ENCODE data around the gene GEMIN8. TPM values are rescaled to one million over a fixed set of nuclear protein-coding genes. Genes with fewer than 3 reads are reported as not detected.

Gene GEMIN8
- total RNA-seq, 1 donor from 2014 or later, result 17.1 TPM

- intact Hi-C loops (cut with micrococcal nuclease), result loop anchor here (1.0 to 10.0 kb wide), 6 partner anchors 134 to 1212 kb away; no protein-coding TSS in a partner anchor
- peak; percentile 84 for DNase-seq
- peaks cover 17% of the 10 kb centered on the region for H3K4me1 Mint-ChIP-seq
- H3K36me3 Mint-ChIP-seq (ENCODE audit: low read depth), result no peaks in the 10 kb centered on the region
- H3K9me3 Mint-ChIP-seq, result no peaks in the 10 kb centered on the region
- peak overlapping the region; percentile 34 for H3K27ac Mint-ChIP-seq
- peaks cover 13% of the 10 kb centered on the region for H3K27me3 Mint-ChIP-seq
- H3K4me3 Mint-ChIP-seq, result no peak overlapping the region
Measured at GRCh38 chrX:14032406-14032805, 2.7 kb upstream of the GEMIN8 start.

GRCh38 chrX:14030174-14030530, 460 bp upstream of the GEMIN8 start:
- H3K4me1 Mint-ChIP-seq, result peaks cover 25% of the 10 kb centered on the region
- peaks cover 6% of the 10 kb centered on the region for H3K36me3 Mint-ChIP-seq (ENCODE audit: low read depth)
- peaks cover 9% of the 10 kb centered on the region for H3K27me3 Mint-ChIP-seq
- H3K27ac Mint-ChIP-seq, result peak overlapping the region; percentile 100
- intact Hi-C loops (cut with micrococcal nuclease), result loop anchor here (10.0 kb wide), 2 partner anchors 465 to 1215 kb away; no protein-coding TSS in a partner anchor
- peak overlapping the region; percentile 99 for H3K4me3 Mint-ChIP-seq
- no peaks in the 10 kb centered on the region for H3K9me3 Mint-ChIP-seq
- no peak for DNase-seq

GRCh38 chrX:14029039-14029424, 660 bp downstream of the GEMIN8 start:
- intact Hi-C loops (cut with micrococcal nuclease), result loop anchor here (1.0 to 10.0 kb wide), 9 partner anchors 42 to 1237 kb away; partner anchors contain the start of genes FANCB, MOSPD2, PRPS2 and TMSB4X
- peak overlapping the region; percentile 99 for H3K4me3 Mint-ChIP-seq

GRCh38 chrX:14028473-14028872, 1.2 kb downstream of the GEMIN8 start:
- intact Hi-C loops (cut with micrococcal nuclease), result loop anchor here (5.0 to 10.0 kb wide), 8 partner anchors 41 to 1236 kb away; partner anchors contain the start of genes PRPS2 and TMSB4X
- Mint-ChIP-seq H3K9me3 (no peaks in the 10 kb centered on the region), H3K36me3 (ENCODE audit: low read depth) (peaks cover 6% of the 10 kb centered on the region), H3K4me3 (peak overlapping the region; percentile 99), H3K27ac (peak overlapping the region; percentile 100), H3K4me1 (peaks cover 25% of the 10 kb centered on the region), H3K27me3 (peaks cover 2% of the 10 kb centered on the region)
- DNase-seq, result no peak

More at GRCh38 chrX:14029039-14029424, 660 bp downstream of the GEMIN8 start:
- Mint-ChIP-seq H3K9me3 (no peaks in the 10 kb centered on the region), H3K27me3 (peaks cover 4% of the 10 kb centered on the region), H3K27ac (peak overlapping the region; percentile 100), H3K4me1 (peaks cover 25% of the 10 kb centered on the region), H3K36me3 (ENCODE audit: low read depth) (peaks cover 6% of the 10 kb centered on the region)
- DNase-seq, result no peak

- Mint-ChIP-seq H3K4me1 (peaks cover 22% of the 10 kb centered on the region), H3K9me3 (no peaks in the 10 kb centered on the region), H3K4me3 (peak overlapping the region; percentile 45), H3K27me3 (peaks cover 2% of the 10 kb centered on the region), H3K27ac (peak overlapping the region; percentile 100), H3K36me3 (ENCODE audit: low read depth) (peaks cover 6% of the 10 kb centered on the region)
- no peak for DNase-seq
- intact Hi-C loops (cut with micrococcal nuclease), result loop anchor here (1.0 to 10.0 kb wide), 11 partner anchors 40 to 1235 kb away; partner anchors contain the start of genes PRPS2, TCEANC and TMSB4X
Measured at GRCh38 chrX:14027511-14028019, 2.1 kb downstream of the GEMIN8 start.

GRCh38 chrX:14027036-14027435, 2.7 kb downstream of the GEMIN8 start:
- Mint-ChIP-seq H3K9me3 (no peaks in the 10 kb centered on the region), H3K4me1 (peaks cover 19% of the 10 kb centered on the region), H3K27me3 (peaks cover 2% of the 10 kb centered on the region), H3K4me3 (peak overlapping the region; percentile 45), H3K36me3 (ENCODE audit: low read depth) (peaks cover 6% of the 10 kb centered on the region), H3K27ac (peak overlapping the region; percentile 100)
- intact Hi-C loops (cut with micrococcal nuclease), result loop anchor here (1.0 to 10.0 kb wide), 11 partner anchors 40 to 1235 kb away; partner anchors contain the start of genes PRPS2, TCEANC and TMSB4X
- DNase-seq, result peak; percentile 59

- Mint-ChIP-seq H3K4me3 (no peak overlapping the region), H3K27me3 (peaks cover 2% of the 10 kb centered on the region), H3K9me3 (no peaks in the 10 kb centered on the region), H3K27ac (no peak overlapping the region), H3K4me1 (peaks cover 19% of the 10 kb centered on the region), H3K36me3 (ENCODE audit: low read depth) (peaks cover 6% of the 10 kb centered on the region)
- DNase-seq, result no peak
- intact Hi-C loops (cut with micrococcal nuclease), result loop anchor here (2.0 to 10.0 kb wide), 9 partner anchors 39 to 1234 kb away; partner anchors contain the start of genes PRPS2 and TMSB4X
Measured at GRCh38 chrX:14026121-14026520, 3.6 kb downstream of the GEMIN8 start.

GRCh38 chrX:14022019-14022418, 7.7 kb downstream of the GEMIN8 start:
- no peak for DNase-seq
- Mint-ChIP-seq H3K4me1 (peaks cover 4% of the 10 kb centered on the region), H3K36me3 (ENCODE audit: low read depth) (peaks cover 20% of the 10 kb centered on the region), H3K9me3 (no peaks in the 10 kb centered on the region), H3K4me3 (no peak overlapping the region), H3K27me3 (no peaks in the 10 kb centered on the region), H3K27ac (no peak overlapping the region)
- intact Hi-C loops (cut with micrococcal nuclease), result loop anchor here (10.0 kb wide), 1 partner anchor 1047 kb away; the partner anchor contains the start of gene TMSB4X

- no peak for DNase-seq
- no peak overlapping the region for H3K27ac Mint-ChIP-seq
- intact Hi-C loops (cut with micrococcal nuclease), result no loop called here
- H3K27me3 Mint-ChIP-seq, result no peaks in the 10 kb centered on the region
- H3K9me3 Mint-ChIP-seq, result no peaks in the 10 kb centered on the region
- H3K36me3 Mint-ChIP-seq (ENCODE audit: low read depth), result peaks cover 25% of the 10 kb centered on the region
- peaks cover 2% of the 10 kb centered on the region for H3K4me1 Mint-ChIP-seq
- no peak overlapping the region for H3K4me3 Mint-ChIP-seq
Measured at GRCh38 chrX:14017399-14017798, 12.3 kb downstream of the GEMIN8 start.

GRCh38 chrX:14015941-14016340, 13.8 kb downstream of the GEMIN8 start:
- Mint-ChIP-seq H3K36me3 (ENCODE audit: low read depth) (peaks cover 25% of the 10 kb centered on the region), H3K27ac (no peak overlapping the region), H3K9me3 (no peaks in the 10 kb centered on the region), H3K4me3 (no peak overlapping the region), H3K27me3 (no peaks in the 10 kb centered on the region), H3K4me1 (peaks cover 2% of the 10 kb centered on the region)
- intact Hi-C loops (cut with micrococcal nuclease), result no loop called here
- DNase-seq, result no peak

GRCh38 chrX:14015294-14015693, 14.4 kb downstream of the GEMIN8 start:
- H3K27me3 Mint-ChIP-seq, result no peaks in the 10 kb centered on the region
- peaks cover 2% of the 10 kb centered on the region for H3K4me1 Mint-ChIP-seq

GRCh38 chrX:14014526-14014925, 15.2 kb downstream of the GEMIN8 start:
- peaks cover 2% of the 10 kb centered on the region for H3K4me1 Mint-ChIP-seq
- no peak overlapping the region for H3K27ac Mint-ChIP-seq

More at GRCh38 chrX:14015294-14015693, 14.4 kb downstream of the GEMIN8 start:
- no peaks in the 10 kb centered on the region for H3K9me3 Mint-ChIP-seq
- no peak for DNase-seq
- no peak overlapping the region for H3K27ac Mint-ChIP-seq
- intact Hi-C loops (cut with micrococcal nuclease), result no loop called here
- H3K4me3 Mint-ChIP-seq, result no peak overlapping the region
- peaks cover 22% of the 10 kb centered on the region for H3K36me3 Mint-ChIP-seq (ENCODE audit: low read depth)

GRCh38 chrX:14013054-14013453, 16.6 kb downstream of the GEMIN8 start:
- Mint-ChIP-seq H3K4me1 (peaks cover 2% of the 10 kb centered on the region), H3K27ac (no peak overlapping the region), H3K4me3 (no peak overlapping the region), H3K9me3 (no peaks in the 10 kb centered on the region), H3K27me3 (no peaks in the 10 kb centered on the region), H3K36me3 (ENCODE audit: low read depth) (peaks cover 22% of the 10 kb centered on the region)
- no peak for DNase-seq
- intact Hi-C loops (cut with micrococcal nuclease), result no loop called here

More at GRCh38 chrX:14014526-14014925, 15.2 kb downstream of the GEMIN8 start:
- Mint-ChIP-seq H3K4me3 (no peak overlapping the region), H3K9me3 (no peaks in the 10 kb centered on the region), H3K27me3 (no peaks in the 10 kb centered on the region), H3K36me3 (ENCODE audit: low read depth) (peaks cover 21% of the 10 kb centered on the region)
- DNase-seq, result no peak
- intact Hi-C loops (cut with micrococcal nuclease), result no loop called here

GRCh38 chrX:14010566-14010965, 19.1 kb downstream of the GEMIN8 start:
- no peak for DNase-seq
- Mint-ChIP-seq H3K27me3 (no peaks in the 10 kb centered on the region), H3K4me3 (no peak overlapping the region), H3K4me1 (no peaks in the 10 kb centered on the region), H3K27ac (no peak overlapping the region), H3K36me3 (ENCODE audit: low read depth) (peaks cover 20% of the 10 kb centered on the region), H3K9me3 (no peaks in the 10 kb centered on the region)
- intact Hi-C loops (cut with micrococcal nuclease), result no loop called here
